Suprapubic skin (tissue), 4 donors: ENCODE data around the gene PRKCZ.

Experiments
- CTCF ChIP-seq, 2 donors: fragments of 200-600 bp in 1 of 2; fragments of 450-650 bp in 1 of 2; sonication (generic) in 1 of 2; IDR thresholded peaks; one replicate each; pipeline ENCODE4 v1.5.1; 2016 to 2019; ENCODE audit warnings: antibody characterized with exemption in 2 of 2, mild to moderate bottlenecking in 1 of 2, moderate library complexity in 1 of 2
- POLR2A ChIP-seq, 2 donors: fragments of 450-650 bp; IDR thresholded peaks; one replicate each; pipeline ENCODE4 v1.6.1; 2017; ENCODE audit warnings: antibody characterized with exemption in 2 of 2, mild to moderate bottlenecking in 2 of 2, moderate library complexity in 2 of 2
- POLR2AphosphoS5 ChIP-seq, 3 donors: sonication (generic); formaldehyde crosslinking; IDR thresholded peaks; one replicate each; pipeline ENCODE4 v1.6.1; 2017; ENCODE audit warnings: antibody characterized with exemption in 3 of 3

- TF ChIP-seq POLR2A (IDR thresholded peaks at IDR 0.05), result no peak
- TF ChIP-seq CTCF (IDR thresholded peaks at IDR 0.05), result no peak
- no peak for TF ChIP-seq POLR2AphosphoS5 (IDR thresholded peaks at IDR 0.05)
Measured at GRCh38 chr1:2169200-2169836, 119.1 kb downstream of the PRKCZ start.
